Coronary artery (tissue), 2 donors: Measurements from ENCODE around the gene BCL2L2.

Experiments used
- DNase-seq: peaks from one replicate; pipeline ENCODE4 v3.0.0-alpha.2; 2017; ENCODE audit warnings: low spot score
- H3K27ac ChIP-seq, 2 donors: fragments of 200-600 bp; sonication (generic); one replicate each; pipeline ENCODE4 v1.5.1; 2016 to 2019
- H3K4me3 ChIP-seq: fragments of 200-600 bp; sonication (generic); 2 replicates; pipeline ENCODE4 v1.5.1; 2016; ENCODE audit warnings: mild to moderate bottlenecking, moderate library complexity
- TF ChIP-seq, protein P1 (sequence below): fragments of 200-600 bp; sonication (generic); IDR thresholded peaks from one replicate; pipeline ENCODE4 v1.5.1; 2019; ENCODE audit warnings: antibody characterized with exemption

Gene BCL2L2

DNA sequence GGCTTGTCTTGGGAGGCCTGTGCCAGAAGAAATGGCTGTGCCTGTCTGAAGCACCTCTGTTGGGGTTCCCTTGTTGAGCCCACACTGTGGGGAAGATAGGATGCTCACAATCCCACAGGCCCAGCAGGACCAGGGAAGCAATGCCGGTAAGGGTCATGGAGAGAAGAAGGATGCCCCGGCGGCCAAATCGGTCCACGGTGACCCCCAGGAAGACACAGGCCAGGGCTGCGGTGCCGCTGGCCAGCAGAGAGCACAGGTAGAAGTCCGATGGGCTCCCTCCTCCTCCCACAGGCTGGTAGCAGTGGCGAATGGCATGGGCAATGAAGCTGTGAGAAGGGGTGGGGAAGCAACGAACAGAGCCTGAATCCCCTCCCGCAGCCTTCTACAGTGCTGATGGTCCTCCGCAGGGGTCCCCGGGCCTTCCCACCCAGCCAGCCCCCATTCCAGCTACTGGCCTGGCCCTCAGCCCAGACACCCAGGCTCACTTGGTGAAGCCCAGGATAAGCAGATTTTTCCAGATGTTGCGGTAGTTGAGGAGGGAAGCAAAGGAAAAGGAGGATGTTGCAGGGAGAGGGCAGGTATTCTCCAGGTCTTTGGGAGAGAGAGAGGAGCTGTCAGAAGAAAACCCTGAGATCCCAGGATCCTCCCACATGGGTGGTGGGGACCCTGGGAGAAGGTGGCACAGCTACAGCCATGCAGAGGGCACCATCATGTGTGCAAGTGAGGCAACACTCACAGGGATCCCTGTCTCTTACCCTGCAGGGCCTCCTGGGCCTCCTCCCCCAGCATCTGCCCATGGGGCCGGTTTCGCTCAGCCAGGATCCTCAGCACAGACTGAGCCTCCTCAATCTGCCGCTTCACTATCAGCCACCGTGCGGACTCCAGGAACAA lies 41.0 kb downstream of the BCL2L2 start:
- Histone ChIP-seq H3K27ac (no peak overlapping the region), H3K4me3 (no peak overlapping the region)
- DNase-seq: no peak
- TF ChIP-seq, protein P1, sequence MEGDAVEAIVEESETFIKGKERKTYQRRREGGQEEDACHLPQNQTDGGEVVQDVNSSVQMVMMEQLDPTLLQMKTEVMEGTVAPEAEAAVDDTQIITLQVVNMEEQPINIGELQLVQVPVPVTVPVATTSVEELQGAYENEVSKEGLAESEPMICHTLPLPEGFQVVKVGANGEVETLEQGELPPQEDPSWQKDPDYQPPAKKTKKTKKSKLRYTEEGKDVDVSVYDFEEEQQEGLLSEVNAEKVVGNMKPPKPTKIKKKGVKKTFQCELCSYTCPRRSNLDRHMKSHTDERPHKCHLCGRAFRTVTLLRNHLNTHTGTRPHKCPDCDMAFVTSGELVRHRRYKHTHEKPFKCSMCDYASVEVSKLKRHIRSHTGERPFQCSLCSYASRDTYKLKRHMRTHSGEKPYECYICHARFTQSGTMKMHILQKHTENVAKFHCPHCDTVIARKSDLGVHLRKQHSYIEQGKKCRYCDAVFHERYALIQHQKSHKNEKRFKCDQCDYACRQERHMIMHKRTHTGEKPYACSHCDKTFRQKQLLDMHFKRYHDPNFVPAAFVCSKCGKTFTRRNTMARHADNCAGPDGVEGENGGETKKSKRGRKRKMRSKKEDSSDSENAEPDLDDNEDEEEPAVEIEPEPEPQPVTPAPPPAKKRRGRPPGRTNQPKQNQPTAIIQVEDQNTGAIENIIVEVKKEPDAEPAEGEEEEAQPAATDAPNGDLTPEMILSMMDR: no peak

DNA sequence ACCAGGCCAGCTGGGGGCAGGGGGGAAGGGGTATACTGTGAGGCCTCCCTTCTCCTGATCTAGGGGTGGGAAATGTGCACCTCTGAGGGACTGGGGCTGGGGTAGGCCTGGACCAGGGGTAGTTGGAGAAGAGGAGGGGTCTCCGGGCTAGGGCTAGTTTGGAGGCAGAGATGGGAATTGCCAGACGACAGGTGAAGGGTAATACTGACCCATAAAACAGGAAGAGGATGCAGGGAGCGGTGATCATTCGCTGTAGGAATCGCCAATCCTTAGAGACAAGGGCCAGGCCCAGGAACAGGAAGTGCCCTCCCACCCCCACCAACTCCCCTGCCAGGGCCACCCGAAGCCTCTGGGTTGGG lies 41.6 kb downstream of the BCL2L2 start:
- no peak overlapping the region for H3K27ac ChIP-seq
- no peak for DNase-seq
- no peak overlapping the region for H3K4me3 ChIP-seq
- TF ChIP-seq, protein P1: no peak

DNA sequence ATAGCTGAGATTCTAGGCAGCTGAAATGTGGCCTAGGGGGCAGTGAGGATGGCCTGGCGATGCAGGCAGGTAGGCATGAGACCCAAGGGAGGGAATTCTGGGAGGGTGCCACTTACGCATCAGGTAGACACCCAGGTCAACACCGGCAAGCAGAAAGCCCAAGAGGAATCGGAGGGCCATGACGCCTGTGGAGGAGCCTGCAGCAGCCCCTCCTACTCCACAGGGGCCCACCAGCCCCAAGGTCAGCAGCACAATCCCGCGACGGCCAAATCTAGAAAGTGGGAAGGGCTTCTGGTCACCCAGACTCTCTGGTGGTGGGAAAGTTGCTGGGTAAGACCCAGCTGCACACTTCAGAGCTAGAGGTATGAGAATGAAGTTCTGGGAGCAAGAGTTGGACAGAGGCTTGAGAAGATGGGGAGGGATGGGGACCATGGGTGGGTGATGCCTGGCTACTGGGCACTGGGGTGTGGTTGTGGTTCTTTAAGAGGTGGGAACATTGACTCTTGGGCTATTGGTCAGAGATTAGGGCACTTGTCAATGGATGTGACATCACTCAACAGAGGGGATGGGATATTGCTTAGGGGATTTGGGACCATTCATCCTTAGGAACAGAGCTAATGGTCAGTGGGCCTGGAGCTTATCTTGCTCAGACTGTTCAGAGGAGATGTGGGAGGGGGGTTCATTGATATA lies 42.7 kb downstream of the BCL2L2 start:
- H3K27ac ChIP-seq: no peak overlapping the region
- TF ChIP-seq, protein P1: no peak
- H3K4me3 ChIP-seq: no peak overlapping the region
- DNase-seq: peak; percentile 64

DNA sequence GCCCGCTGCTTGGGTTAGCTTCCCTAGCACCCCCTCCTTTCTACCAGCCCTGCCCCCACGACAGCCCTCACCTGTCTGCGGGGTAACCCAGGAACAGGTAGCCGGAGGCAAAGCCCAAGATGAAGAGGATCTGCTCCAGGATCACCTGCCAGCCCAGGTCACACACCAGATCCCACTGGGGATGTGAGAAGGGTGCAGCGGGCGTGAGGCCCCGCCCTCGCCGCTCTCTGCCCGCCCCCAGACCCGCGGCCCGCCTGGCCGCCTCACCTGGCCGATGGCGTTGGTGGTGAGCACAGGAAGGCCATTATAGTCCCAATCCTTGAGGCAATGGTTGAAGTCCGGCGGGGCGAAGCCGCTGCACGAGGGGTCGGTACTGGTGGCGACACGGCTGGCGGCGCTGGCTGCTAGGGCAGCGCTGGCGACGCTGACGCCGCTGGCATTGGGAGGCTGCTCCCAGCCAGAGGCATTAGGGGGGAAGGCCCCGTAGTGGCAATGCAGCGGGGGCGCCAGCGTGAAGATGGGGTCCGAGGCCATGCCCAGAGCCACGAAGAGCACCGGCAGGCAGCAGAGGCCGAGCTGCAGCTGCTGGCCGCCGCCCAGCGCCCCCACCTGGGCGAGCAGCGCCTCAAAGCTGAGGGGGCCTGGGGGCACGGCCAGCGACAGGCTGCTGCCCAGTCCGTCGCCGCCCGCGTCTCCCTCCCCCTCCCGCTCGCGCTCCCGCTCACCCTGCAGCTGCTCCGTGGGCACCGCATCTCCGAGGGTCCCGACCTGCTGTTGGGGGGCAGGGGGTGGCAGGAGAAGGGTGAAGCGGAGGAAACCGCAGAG lies 45.3 kb downstream of the BCL2L2 start:
- H3K4me3 ChIP-seq: peak overlapping the region; percentile 91
- DNase-seq: peak; percentile 72
- peak overlapping the region; percentile 50 to 84 for H3K27ac ChIP-seq
- TF ChIP-seq, protein P1: no peak

DNA sequence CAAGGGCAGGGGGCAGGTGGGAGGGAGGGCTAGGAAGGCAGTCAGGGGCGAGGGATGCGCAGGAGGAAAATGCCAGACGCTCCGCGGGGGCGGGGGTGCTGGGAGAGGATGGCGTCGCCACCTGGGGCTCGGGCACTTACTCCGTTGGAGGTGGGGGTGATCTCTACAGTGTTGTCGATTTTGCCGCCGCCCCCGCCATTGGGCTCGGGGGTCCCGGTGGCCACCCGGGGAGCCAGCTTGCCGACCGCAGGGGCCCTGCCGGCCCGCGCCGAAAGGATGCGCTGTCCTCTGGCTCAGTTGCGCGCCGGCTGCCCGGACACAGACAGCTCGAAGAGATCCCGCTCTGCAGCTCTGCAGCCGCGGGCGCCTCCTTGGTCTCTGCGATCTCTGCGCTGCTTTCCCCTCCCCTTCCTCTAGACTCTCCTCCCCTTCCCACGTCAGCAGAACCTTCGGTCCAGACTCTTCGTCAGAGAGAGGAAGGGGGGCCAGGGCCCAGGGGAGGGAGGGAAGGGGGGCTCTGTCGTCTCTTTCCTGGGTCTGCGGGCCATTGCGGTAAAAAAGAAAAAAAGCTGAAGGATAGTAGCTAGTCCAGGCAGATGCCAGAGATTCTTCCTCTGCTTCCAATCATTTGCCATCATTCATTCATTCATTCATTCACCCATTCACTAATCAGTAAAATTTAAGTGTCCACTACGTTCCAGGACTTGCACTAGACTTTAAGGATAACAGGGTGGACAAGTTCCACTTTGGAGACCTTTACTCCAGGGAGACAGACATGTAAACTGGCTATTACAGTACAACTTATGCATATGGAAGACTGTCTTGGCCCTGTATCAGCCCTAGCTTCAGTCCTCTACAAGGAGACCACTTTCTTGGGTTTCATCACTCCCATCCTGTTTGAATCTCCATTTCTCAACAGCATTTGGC lies 46.1 kb downstream of the BCL2L2 start, which contains the start of gene SLC22A17:
Gene SLC22A17 (minus strand): TSS at position 382 of the 927 bp plus-strand sequence.
- H3K27ac ChIP-seq: peak within 1 kb of the TSS; percentile 50 to 84
- TF ChIP-seq, protein P1: no peak

DNA sequence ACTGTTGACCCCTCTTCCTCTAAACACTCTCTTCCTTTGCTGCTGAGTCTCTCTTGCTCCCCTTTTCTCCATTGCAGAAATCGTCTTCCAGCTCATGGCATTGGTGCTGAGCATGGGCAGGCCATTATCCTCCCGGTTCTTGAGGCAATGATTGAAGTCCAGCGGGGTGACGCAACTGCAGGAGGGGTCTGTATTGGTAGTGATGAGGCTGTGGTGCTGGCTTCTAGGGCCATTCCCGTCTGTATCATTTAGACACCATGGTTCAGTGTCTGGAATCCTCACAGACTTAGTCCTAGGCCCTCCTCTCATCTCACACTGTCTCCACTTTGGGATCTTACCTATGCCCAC lies 46.8 kb downstream of the BCL2L2 start:
- peak overlapping the region in 1 of 2 donors; percentile 84 for H3K27ac ChIP-seq
- TF ChIP-seq, protein P1: no peak
- H3K4me3 ChIP-seq: no peak overlapping the region
- DNase-seq: no peak

More for the DNA sequence above, 46.1 kb downstream of the BCL2L2 start, which contains the start of gene SLC22A17:
- peak; percentile 88 for DNase-seq
- peak within 1 kb of the TSS; percentile 91 for H3K4me3 ChIP-seq
